ENCODE data around the gene ERC2.

ERC2 gene

GRCh38 chr3:55746808-55747413 lies 721.4 kb downstream of the ERC2 start:
- DNase-seq (ENCODE audit: low read depth), result peak; percentile 8

- no peak for DNase-seq (ENCODE audit: low read depth)
Measured at GRCh38 chr3:55742832-55743136, 725.5 kb downstream of the ERC2 start.

GRCh38 chr3:55742022-55742831 lies 726.0 kb downstream of the ERC2 start:
- DNase-seq (ENCODE audit: low read depth), result no peak

GRCh38 chr3:55737186-55737585 lies 731.1 kb downstream of the ERC2 start:
- no peak for DNase-seq (ENCODE audit: low read depth)

- peak; percentile 50 for DNase-seq (ENCODE audit: low read depth)
Measured at GRCh38 chr3:55735976-55736375, 732.3 kb downstream of the ERC2 start.

- DNase-seq (ENCODE audit: low read depth), result peak; percentile 24
Measured at GRCh38 chr3:55731741-55732140, 736.5 kb downstream of the ERC2 start.

GRCh38 chr3:55729546-55729945 lies 738.7 kb downstream of the ERC2 start:
- no peak for DNase-seq (ENCODE audit: low read depth)

GRCh38 chr3:55728461-55729100 lies 739.7 kb downstream of the ERC2 start:
- no peak for DNase-seq (ENCODE audit: low read depth)

GRCh38 chr3:55726501-55726775 lies 741.8 kb downstream of the ERC2 start:
- no peak for DNase-seq (ENCODE audit: low read depth)

- DNase-seq (ENCODE audit: low read depth), result peak; percentile 18
Measured at GRCh38 chr3:55725681-55726500, 742.4 kb downstream of the ERC2 start.

- DNase-seq (ENCODE audit: low read depth), result no peak
Measured at GRCh38 chr3:55724821-55725220, 743.4 kb downstream of the ERC2 start.

- no peak for DNase-seq (ENCODE audit: low read depth)
Measured at GRCh38 chr3:55724407-55724784, 743.9 kb downstream of the ERC2 start.

GRCh38 chr3:55723653-55724406 lies 744.4 kb downstream of the ERC2 start:
- DNase-seq (ENCODE audit: low read depth), result no peak

GRCh38 chr3:55721716-55722484 lies 746.4 kb downstream of the ERC2 start:
- DNase-seq (ENCODE audit: low read depth), result peak; percentile 48

GRCh38 chr3:55720614-55721013 lies 747.7 kb downstream of the ERC2 start:
- peak; percentile 76 for DNase-seq (ENCODE audit: low read depth)

- peak; percentile 52 for DNase-seq (ENCODE audit: low read depth)
Measured at GRCh38 chr3:55719508-55719907, 748.8 kb downstream of the ERC2 start.

- no peak for DNase-seq (ENCODE audit: low read depth)
Measured at GRCh38 chr3:55719006-55719405, 749.3 kb downstream of the ERC2 start.

GRCh38 chr3:55718521-55718921 lies 749.7 kb downstream of the ERC2 start:
- peak; percentile 62 for DNase-seq (ENCODE audit: low read depth)

GRCh38 chr3:55718074-55718473 lies 750.2 kb downstream of the ERC2 start:
- DNase-seq (ENCODE audit: low read depth), result no peak

- no peak for DNase-seq (ENCODE audit: low read depth)
Measured at GRCh38 chr3:55717481-55717880, 750.8 kb downstream of the ERC2 start.

GRCh38 chr3:55716611-55717225 lies 751.5 kb downstream of the ERC2 start:
- no peak for DNase-seq (ENCODE audit: low read depth)
